SK-N-SH (cell line): ENCODE data around the gene C3orf20. TPM values are rescaled to one million over a fixed set of nuclear protein-coding genes. Genes with fewer than 3 reads are reported as not detected.

Experiments used
- CTCF ChIA-PET: fragments of 300-600, 350-600 bp; formaldehyde crosslinking; extraction: SDS; loops from one replicate; lab custom pipeline; 2021; lab: Yijun Ruan, JAX
- POLR2A ChIA-PET: fragments of 350-600 bp; sonication (Branson Sonifier 250); formaldehyde crosslinking; extraction: SDS; loops from one replicate; lab custom pipeline; 2020; ENCODE audit warnings: antibody characterized with exemption, inconsistent platforms; lab: Yijun Ruan, JAX
- DNase-seq: peaks from one replicate; pipeline ENCODE4 v3.0.0; 2012
- H2AFZ ChIP-seq: fragments of 200-600 bp; sonication (generic); 2 replicates; pipeline ENCODE4 v1.8.1; 2016; ENCODE audit warnings: antibody characterized with exemption, mild to moderate bottlenecking, low read depth
- H3F3A ChIP-seq: fragments of 200-600 bp; sonication (generic); replicated peaks from 2 replicates; pipeline ENCODE3; 2016; ENCODE audit warnings: antibody characterized with exemption, mild to moderate bottlenecking; ENCODE audit not compliant: insufficient read depth
- H3K27ac ChIP-seq, 2 experiments: fragments of 200-500 bp in 1 of 2; fragments of 200-600 bp in 1 of 2; sonication (Bioruptor generic) in 1 of 2; sonication (generic), shearing (Covaris generic) in 1 of 2; 2 replicates each; pipeline versions ENCODE4 v1.5.1 to v1.6.1; 2014 to 2016; ENCODE audit warnings: low read depth in 2 of 2, inconsistent platforms in 1 of 2, low read length in 1 of 2, mild to moderate bottlenecking in 1 of 2, mixed read lengths in 1 of 2
- H3K27me3 ChIP-seq: fragments of 200-600 bp; sonication (generic), shearing (Covaris generic); 2 replicates; pipeline ENCODE4 v1.6.1; 2016; ENCODE audit warnings: mixed run types; ENCODE audit not compliant: insufficient read depth
- H3K36me3 ChIP-seq, 2 experiments: fragments of 200-500 bp in 1 of 2; fragments of 200-600 bp in 1 of 2; sonication (Bioruptor generic) in 1 of 2; sonication (generic) in 1 of 2; replicated peaks in 1 of 2; 2 replicates each; pipeline versions ENCODE3 to v1.5.1; 2014 to 2016; ENCODE audit warnings: low read length in 1 of 2, mild to moderate bottlenecking in 1 of 2; ENCODE audit not compliant: insufficient read depth in 2 of 2, control insufficient read depth in 1 of 2
- H3K4me1 ChIP-seq, 2 experiments: fragments of 200-500 bp in 1 of 2; fragments of 200-600 bp in 1 of 2; sonication (Bioruptor generic) in 1 of 2; sonication (generic), shearing (Covaris generic) in 1 of 2; 2 replicates each; pipeline versions ENCODE4 v1.5.1 to v1.6.1; 2014 to 2016; ENCODE audit warnings: low read depth in 1 of 2, low read length in 1 of 2, mixed run types in 1 of 2; ENCODE audit not compliant: insufficient read depth in 2 of 2, control insufficient read depth in 1 of 2
- H3K4me2 ChIP-seq: fragments of 200-600 bp; sonication (generic), shearing (Covaris generic); 2 replicates; pipeline ENCODE4 v1.6.1; 2017; ENCODE audit warnings: mixed run types
- H3K4me3 ChIP-seq, 2 experiments: fragments of 200-500 bp in 1 of 2; fragments of 200-600 bp in 1 of 2; sonication (Bioruptor generic) in 1 of 2; sonication (generic), shearing (Covaris generic) in 1 of 2; 2 replicates each; pipeline versions ENCODE4 v1.5.1 to v1.8.1; 2014 to 2016; ENCODE audit warnings: low read depth in 2 of 2, inconsistent platforms in 1 of 2, low read length in 1 of 2, mild to moderate bottlenecking in 1 of 2, mixed read lengths in 1 of 2, moderate library complexity in 1 of 2
- H3K79me2 ChIP-seq: fragments of 200-600 bp; sonication (generic); 2 replicates; pipeline ENCODE4 v1.8.1; 2017; ENCODE audit warnings: mild to moderate bottlenecking; ENCODE audit not compliant: insufficient read depth
- H3K9ac ChIP-seq: fragments of 200-600 bp; sonication (generic); 2 replicates; pipeline ENCODE4 v1.6.1; 2017; ENCODE audit warnings: mixed run types
- H3K9me2 ChIP-seq: fragments of 200-600 bp; sonication (generic); 2 replicates; pipeline ENCODE4 v1.6.1; 2017; ENCODE audit warnings: mixed run types
- H3K9me3 ChIP-seq: fragments of 200-600 bp; sonication (generic); 2 replicates; pipeline ENCODE4 v1.6.1; 2017; ENCODE audit warnings: mixed run types, mild to moderate bottlenecking, moderate library complexity
- H4K20me1 ChIP-seq: fragments of 200-600 bp; sonication (generic); 2 replicates; pipeline ENCODE4 v1.6.1; 2017; ENCODE audit warnings: mild to moderate bottlenecking, mixed run types; ENCODE audit not compliant: insufficient read depth
- CHD2 ChIP-seq: fragments of 150-350 bp; IDR thresholded peaks from 2 replicates; pipeline ENCODE4 v1.6.1; 2018; ENCODE audit warnings: low read length; ENCODE audit not compliant: partially characterized antibody
- ELF1 ChIP-seq: IDR thresholded peaks from 2 replicates; pipeline ENCODE4 v1.4.0; 2012
- FOXJ3 ChIP-seq: sonication (generic); formaldehyde crosslinking; IDR thresholded peaks from 2 replicates; pipeline ENCODE4 v1.5.1; 2020; ENCODE audit warnings: mild to moderate bottlenecking, missing genetic modification reagents
- JUND ChIP-seq: IDR thresholded peaks from 2 replicates; pipeline ENCODE4 v1.4.0; 2012
- MXI1 ChIP-seq: IDR thresholded peaks from 2 replicates; pipeline ENCODE4 v1.6.1; 2012; ENCODE audit warnings: mild to moderate bottlenecking, low read depth, low read length, improper control_type of control experiment
- NFIC ChIP-seq: IDR thresholded peaks from 2 replicates; pipeline ENCODE4 v1.4.0; 2012; ENCODE audit warnings: borderline replicate concordance
- RAD21 ChIP-seq: IDR thresholded peaks from 2 replicates; pipeline ENCODE4 v1.6.1; 2012; ENCODE audit warnings: mild to moderate bottlenecking, low read length
- RXRA ChIP-seq: IDR thresholded peaks from 2 replicates; pipeline ENCODE4 v1.4.0; 2012; ENCODE audit warnings: low read depth, mild to moderate bottlenecking, borderline replicate concordance
- SIN3A ChIP-seq: IDR thresholded peaks from 2 replicates; pipeline ENCODE4 v1.6.1; 2012; ENCODE audit warnings: low read depth, mild to moderate bottlenecking, low read length, moderate library complexity, borderline replicate concordance
- SMC3 ChIP-seq: IDR thresholded peaks from 2 replicates; pipeline ENCODE4 v1.6.1; 2012; ENCODE audit warnings: low read depth, low read length, improper control_type of control experiment
- TCF12 ChIP-seq: IDR thresholded peaks from 2 replicates; pipeline ENCODE4 v1.4.0; 2012
- YY1 ChIP-seq: IDR thresholded peaks from 2 replicates; pipeline ENCODE4 v1.4.0; 2012; ENCODE audit warnings: low read depth, mild to moderate bottlenecking
- WGBS: methylation state at CpG from one replicate; pipeline ENCODE4 v1.1.6; 2017; ENCODE audit warnings: low lambda C conversion rate; 5-methylcytosine and 5-hydroxymethylcytosine counted together
- polyA plus RNA-seq, 3 experiments: library from polyadenylated mRNA; depleted of rRNA; stranded (reverse); fragments of >200 nt; gene quantifications; 2 replicates each; pipeline ENCODE4 v1.2.3, GENCODE V29; 2012
- TF ChIP-seq, protein P1 (sequence below): IDR thresholded peaks from 2 replicates; pipeline ENCODE4 v1.4.0; 2012; ENCODE audit warnings: low read depth, borderline replicate concordance
- TF ChIP-seq, protein P2 (sequence below): fragments of 200-600 bp; sonication (generic); IDR thresholded peaks from 2 replicates; pipeline ENCODE4 v1.6.1; 2017; ENCODE audit warnings: antibody characterized with exemption, mild to moderate bottlenecking, moderate library complexity
- TF ChIP-seq, protein P3 (sequence below): IDR thresholded peaks from 2 replicates; pipeline ENCODE4 v1.6.1; 2012; ENCODE audit warnings: mild to moderate bottlenecking, low read depth, low read length, moderate library complexity

Gene C3orf20
- polyA plus RNA-seq, 1 of the 3 experiments (the other 2 are of a cell fraction) = not detected

DNA sequence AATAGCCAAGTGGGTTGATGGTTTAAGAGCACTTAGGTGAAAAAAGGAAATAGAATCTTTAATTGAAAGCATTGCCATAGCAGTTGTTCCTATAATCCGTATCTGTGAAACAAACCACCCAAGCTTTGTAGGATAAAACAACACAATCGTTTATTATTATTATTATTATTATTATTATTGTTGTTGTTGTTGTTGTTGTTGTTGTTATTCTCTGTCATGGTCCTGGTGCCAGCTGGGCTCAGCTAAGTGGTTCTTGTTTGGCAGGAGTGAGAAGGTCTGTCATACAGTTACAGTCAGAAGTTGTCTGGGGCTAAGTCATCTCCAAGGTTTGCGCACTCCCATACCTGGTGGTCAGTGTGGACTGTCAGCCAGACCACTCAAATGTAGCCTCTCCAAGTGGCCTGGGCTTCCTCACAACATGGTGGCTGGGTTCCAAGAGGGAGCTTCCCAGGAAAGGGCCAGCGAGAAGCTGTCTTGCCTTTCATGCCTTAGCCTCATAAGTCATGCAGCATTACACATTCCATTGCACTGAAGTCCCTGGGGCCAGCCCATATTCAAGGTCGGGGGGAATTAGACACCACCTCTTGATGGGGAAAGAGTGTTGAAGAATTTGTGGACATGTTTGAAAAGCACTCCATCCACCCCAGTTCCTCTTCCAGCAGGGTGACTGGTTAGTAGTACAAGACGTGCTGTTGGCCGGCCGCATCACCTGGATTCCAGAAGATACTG, 89.6 kb downstream of the C3orf20 start:
- WGBS = 71% methylated on average over 8 of the region's 8 CpGs

More for the DNA sequence above, 89.6 kb downstream of the C3orf20 start:
- H3K4me2 ChIP-seq = no peak overlapping the region
- no peaks in the 10 kb centered on the region for H3K27me3 ChIP-seq
- CTCF ChIA-PET = interaction anchor here (0.9 to 1.5 kb wide), 2 partner anchors 27 to 149 kb away, joined by 3 to 4 read pairs; no protein-coding TSS in a partner anchor
- no peaks in the 10 kb centered on the region for H3K9me3 ChIP-seq
- peaks cover 0 to 6% of the 10 kb centered on the region in 2 experiments; a peak in 1 of 4 replicates for H3K4me1 ChIP-seq
- no peaks in the 10 kb centered on the region for H3K79me2 ChIP-seq
- H2AFZ ChIP-seq = no peak overlapping the region
- no peaks in the 10 kb centered on the region for H4K20me1 ChIP-seq
- DNase-seq = no peak
- H3K4me3 ChIP-seq = no peak overlapping the region
- H3K27ac ChIP-seq = no peak overlapping the region
- no peaks in the 10 kb centered on the region for H3F3A ChIP-seq
- no peaks in the 10 kb centered on the region for H3K9me2 ChIP-seq
- POLR2A ChIA-PET = no interaction called here
- H3K9ac ChIP-seq = no peak overlapping the region
- TF ChIP-seq SIN3A (no peak), SMC3 (no peak), TCF12 (no peak), ELF1 (no peak), RAD21 (no peak), CHD2 (no peak), RXRA (no peak), FOXJ3 (CRISPR knock-in tag) (no peak), YY1 (no peak), NFIC (no peak), JUND (no peak), MXI1 (no peak)
- TF ChIP-seq, protein P1, sequence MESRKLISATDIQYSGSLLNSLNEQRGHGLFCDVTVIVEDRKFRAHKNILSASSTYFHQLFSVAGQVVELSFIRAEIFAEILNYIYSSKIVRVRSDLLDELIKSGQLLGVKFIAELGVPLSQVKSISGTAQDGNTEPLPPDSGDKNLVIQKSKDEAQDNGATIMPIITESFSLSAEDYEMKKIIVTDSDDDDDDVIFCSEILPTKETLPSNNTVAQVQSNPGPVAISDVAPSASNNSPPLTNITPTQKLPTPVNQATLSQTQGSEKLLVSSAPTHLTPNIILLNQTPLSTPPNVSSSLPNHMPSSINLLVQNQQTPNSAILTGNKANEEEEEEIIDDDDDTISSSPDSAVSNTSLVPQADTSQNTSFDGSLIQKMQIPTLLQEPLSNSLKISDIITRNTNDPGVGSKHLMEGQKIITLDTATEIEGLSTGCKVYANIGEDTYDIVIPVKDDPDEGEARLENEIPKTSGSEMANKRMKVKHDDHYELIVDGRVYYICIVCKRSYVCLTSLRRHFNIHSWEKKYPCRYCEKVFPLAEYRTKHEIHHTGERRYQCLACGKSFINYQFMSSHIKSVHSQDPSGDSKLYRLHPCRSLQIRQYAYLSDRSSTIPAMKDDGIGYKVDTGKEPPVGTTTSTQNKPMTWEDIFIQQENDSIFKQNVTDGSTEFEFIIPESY = no peak
- TF ChIP-seq, protein P2, sequence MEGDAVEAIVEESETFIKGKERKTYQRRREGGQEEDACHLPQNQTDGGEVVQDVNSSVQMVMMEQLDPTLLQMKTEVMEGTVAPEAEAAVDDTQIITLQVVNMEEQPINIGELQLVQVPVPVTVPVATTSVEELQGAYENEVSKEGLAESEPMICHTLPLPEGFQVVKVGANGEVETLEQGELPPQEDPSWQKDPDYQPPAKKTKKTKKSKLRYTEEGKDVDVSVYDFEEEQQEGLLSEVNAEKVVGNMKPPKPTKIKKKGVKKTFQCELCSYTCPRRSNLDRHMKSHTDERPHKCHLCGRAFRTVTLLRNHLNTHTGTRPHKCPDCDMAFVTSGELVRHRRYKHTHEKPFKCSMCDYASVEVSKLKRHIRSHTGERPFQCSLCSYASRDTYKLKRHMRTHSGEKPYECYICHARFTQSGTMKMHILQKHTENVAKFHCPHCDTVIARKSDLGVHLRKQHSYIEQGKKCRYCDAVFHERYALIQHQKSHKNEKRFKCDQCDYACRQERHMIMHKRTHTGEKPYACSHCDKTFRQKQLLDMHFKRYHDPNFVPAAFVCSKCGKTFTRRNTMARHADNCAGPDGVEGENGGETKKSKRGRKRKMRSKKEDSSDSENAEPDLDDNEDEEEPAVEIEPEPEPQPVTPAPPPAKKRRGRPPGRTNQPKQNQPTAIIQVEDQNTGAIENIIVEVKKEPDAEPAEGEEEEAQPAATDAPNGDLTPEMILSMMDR = no peak
- TF ChIP-seq, protein P3, sequence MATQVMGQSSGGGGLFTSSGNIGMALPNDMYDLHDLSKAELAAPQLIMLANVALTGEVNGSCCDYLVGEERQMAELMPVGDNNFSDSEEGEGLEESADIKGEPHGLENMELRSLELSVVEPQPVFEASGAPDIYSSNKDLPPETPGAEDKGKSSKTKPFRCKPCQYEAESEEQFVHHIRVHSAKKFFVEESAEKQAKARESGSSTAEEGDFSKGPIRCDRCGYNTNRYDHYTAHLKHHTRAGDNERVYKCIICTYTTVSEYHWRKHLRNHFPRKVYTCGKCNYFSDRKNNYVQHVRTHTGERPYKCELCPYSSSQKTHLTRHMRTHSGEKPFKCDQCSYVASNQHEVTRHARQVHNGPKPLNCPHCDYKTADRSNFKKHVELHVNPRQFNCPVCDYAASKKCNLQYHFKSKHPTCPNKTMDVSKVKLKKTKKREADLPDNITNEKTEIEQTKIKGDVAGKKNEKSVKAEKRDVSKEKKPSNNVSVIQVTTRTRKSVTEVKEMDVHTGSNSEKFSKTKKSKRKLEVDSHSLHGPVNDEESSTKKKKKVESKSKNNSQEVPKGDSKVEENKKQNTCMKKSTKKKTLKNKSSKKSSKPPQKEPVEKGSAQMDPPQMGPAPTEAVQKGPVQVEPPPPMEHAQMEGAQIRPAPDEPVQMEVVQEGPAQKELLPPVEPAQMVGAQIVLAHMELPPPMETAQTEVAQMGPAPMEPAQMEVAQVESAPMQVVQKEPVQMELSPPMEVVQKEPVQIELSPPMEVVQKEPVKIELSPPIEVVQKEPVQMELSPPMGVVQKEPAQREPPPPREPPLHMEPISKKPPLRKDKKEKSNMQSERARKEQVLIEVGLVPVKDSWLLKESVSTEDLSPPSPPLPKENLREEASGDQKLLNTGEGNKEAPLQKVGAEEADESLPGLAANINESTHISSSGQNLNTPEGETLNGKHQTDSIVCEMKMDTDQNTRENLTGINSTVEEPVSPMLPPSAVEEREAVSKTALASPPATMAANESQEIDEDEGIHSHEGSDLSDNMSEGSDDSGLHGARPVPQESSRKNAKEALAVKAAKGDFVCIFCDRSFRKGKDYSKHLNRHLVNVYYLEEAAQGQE = no peak
- H3K36me3 ChIP-seq = no peaks in the 10 kb centered on the region
